NCI-H526 (cell line): ENCODE measurements around the gene GPR62.
A peak's percentile ranks its signal among the peaks of the same experiment; 100 is the strongest.

ENCODE experiments used
- DNase-seq, 2 experiments: peaks; one replicate each; lab custom pipeline; 2025; lab: John Stamatoyannopoulos, UW

Gene GPR62

DNA sequence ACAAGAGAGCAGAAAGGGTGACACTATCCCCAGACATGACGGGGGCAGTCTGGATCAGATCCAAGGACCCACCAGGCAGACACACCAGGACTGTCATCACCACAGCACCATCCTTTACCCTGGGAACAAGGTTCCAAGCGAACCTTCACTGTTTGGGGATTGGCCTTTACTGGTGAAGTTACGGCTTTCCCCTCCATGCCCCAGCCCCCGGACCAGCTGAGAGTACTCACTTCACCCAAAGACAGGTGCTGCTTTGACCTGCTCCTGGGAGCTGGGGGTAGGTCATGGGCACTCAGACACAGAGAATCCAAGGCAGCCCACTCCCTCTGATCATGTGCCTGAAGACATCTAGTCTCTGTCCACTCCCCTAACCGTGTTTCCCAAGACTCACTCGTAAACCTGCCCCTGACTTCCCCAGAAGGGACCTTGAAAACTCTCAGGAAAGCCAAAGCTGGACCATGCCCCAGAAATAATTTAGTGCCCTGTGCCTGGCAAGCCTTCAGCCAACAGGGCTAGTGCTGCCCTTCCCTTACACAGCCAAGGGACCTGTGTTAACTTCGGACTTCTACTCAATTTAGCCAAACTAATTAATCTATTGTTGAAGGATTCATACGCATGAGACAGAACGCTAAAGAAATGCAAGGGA is 16.3 kb upstream of the GPR62 start:
- no peak for DNase-seq

DNA sequence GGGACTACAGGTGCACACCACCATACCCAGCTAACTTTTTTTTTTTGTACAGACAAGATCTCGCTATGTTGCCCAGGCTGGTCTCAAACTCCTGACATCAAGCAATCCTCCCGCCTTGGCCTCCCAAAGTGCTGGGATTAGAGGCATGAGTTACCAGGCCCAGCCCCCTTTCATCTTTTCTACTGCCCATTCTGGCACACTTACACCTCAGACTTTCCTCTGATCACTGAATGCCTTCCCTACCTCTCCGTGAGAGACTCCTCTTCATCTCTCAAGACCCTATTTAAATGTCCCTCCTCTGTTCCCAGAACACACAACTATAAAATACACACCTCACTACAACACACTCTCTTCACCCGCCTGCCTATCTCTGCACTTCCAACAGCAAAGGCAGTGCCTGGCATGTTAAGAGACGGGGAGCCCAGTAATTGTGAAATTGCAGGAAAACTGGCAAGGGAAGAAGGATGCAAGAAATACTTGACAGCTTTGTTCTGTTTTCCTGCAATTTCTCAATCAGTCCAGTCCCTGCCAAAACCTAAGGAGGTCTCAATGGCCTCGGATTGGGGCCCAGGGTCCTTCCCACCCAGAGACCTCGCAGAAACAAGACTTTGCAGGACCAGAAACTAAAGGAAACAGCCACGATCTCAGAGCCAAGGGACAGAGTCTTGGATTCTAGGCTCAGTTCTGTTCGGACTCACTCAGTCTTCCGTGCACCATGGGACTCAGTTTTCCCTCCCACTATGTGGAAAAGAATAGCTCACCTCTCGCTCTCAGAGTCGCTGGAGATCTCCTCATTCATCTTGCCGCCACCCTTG is 14.3 kb upstream of the GPR62 start:
- DNase-seq = no peak

DNA sequence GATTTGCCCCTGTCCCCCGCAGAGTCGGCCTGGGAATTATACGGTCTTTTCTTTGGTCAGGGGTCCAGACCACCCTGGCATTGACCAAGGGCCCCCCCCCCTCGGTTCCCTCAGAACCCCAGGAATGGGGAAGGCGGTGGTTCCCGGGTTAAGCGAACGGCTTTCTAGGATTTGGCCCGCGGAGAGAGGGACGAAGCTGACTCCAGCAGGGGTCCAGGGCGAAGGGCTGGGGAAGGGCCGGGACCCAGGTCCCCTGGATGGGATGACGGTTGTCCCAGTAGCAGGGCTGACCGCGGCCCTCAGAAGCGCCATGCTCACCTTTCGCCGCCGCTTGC is 13.8 kb upstream of the GPR62 start:
- no peak for DNase-seq

DNA sequence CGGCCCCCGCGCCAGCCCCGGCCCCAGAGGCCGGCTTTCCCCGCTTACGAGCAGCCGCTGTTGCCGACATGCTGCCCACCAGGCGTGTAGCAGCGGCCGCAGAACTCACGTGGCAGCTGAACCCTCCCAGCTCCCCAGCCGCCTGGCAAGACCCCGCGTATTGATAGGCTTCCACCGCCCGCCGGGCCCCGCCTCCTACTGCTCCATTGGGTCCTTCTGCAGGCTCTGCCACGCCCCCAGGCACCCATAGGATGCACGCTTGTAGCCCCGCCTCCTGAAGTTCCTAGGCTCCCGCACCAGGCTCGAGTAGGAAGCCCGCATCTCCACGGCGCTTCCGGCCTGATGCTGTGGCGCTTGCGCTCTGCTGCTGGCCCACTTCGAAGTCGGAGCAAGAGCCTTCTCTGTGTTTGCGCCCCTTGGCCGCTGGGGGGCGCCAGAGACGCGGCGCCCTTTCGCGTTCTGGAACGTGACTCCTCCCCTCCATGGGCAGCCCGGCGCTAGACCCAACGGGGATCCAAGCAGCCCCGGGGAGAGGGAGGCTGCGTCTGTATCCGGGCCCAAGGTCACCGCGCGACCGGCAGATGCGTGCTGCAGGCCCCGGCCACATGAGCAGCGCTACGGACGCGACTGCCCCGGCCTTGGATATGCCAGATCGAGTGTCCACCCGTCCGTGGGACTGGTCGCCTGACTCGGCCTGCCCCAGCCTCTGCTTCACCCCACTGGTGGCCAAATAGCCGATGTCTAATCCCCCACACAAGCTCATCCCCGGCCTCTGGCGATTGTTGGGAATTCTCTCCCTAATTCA is 13.2 kb upstream of the GPR62 start, which contains the start of the genes PARP3 and RRP9:
PARP3 (plus strand) TSS at position 566 of the 805 bp plus-strand sequence. CDS start 993 bp downstream, outside the sequence.
RRP9 (minus strand) TSS at position 107 of the 805 bp plus-strand sequence; CDS start at position 70, 37 bp downstream.
- DNase-seq = peak; percentile 98 to 100

DNA sequence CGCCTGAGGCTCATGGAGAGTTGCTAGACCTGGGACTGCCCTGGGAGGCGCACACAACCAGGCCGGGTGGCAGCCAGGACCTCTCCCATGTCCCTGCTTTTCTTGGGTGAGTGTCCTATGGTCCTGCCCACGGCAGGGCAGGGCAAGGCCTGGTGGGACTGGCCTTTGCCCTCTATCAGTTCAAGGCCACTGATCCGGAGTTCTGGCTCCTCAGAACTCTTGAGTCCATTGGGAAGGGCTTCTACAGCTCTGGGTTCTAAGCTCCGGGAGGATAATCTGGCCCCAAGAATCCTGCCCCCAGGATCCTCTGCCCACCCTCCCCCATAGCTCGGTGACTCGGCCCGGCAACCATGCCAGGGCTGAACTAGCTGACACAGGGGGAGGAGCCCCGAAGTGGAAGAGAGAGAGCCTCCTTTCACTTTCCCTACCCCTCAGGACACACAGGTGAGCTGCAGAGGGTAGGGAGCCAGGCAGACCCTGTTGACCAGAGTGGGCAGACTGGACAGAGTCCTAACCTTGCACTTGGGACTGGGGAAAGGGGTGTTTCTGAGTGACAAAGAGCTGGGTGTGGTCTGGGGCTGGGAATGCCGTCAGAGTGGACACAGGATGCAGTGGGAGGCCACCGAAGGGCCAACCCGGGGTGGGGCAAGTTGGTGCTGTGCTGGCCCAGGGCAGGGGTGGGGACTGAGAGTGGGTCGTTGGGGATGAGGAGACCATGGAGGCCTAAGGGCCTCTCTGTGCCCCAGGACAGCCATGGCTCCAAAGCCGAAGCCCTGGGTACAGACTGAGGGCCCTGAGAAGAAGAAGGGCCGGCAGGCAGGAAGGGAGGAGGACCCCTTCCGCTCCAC is 12.4 kb upstream of the GPR62 start:
- DNase-seq = no peak

DNA sequence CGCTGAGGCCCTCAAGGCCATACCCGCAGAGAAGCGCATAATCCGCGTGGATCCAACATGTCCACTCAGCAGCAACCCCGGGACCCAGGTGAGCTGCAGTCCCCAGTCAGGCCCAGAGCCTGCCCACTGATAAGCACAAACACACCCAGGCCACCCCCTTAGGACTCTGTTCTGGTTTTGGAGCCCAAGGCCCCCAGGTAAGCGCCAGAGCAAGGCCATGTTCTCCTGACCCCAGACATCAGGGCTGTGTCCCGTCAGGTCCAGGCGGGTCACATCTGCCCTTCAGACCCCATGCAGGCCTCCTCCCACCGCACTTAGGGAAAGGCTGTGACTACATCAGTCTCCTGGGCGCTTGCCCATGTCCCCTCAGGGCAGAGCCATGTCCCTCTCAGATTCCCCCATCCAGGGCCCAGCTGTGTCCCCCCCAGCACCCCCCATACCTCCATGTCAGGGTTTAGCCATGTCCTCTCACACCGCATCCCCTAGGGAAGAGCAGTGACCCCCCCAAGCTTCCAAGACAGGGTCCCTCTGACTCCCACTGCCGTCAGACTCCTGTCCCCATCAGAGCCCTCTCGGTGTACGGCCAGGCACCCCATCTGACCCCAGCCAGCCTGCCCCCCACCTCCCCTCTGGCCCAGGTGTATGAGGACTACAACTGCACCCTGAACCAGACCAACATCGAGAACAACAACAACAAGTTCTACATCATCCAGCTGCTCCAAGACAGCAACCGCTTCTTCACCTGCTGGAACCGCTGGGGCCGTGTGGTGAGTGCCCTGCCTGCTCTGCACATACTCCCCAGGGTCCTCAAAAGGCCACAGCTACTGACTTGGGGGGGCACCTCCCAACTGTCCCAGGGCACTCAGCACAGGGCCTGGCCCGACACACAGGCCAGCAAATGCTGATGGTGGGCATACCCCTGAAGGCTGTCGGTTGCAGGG is 11.5 kb upstream of the GPR62 start:
- no peak for DNase-seq

DNA sequence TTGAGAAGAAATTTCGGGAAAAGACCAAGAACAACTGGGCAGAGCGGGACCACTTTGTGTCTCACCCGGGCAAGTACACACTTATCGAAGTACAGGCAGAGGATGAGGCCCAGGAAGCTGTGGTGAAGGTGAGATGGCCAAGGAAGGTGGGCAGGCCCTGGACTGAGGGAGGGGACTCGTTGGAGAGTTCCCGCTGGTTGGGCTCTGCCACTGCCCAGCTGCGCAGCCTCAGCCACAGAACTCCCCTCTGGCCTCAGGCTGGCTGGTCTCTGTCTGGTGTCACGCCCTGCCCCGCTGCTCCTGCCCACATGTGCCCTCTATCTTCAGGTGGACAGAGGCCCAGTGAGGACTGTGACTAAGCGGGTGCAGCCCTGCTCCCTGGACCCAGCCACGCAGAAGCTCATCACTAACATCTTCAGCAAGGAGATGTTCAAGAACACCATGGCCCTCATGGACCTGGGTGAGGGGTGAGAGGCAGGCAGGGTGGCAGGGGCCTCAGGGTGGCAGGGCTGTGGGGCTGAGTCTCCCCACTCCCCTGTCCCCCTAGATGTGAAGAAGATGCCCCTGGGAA is 10.6 kb upstream of the GPR62 start:
- DNase-seq = no peak

DNA sequence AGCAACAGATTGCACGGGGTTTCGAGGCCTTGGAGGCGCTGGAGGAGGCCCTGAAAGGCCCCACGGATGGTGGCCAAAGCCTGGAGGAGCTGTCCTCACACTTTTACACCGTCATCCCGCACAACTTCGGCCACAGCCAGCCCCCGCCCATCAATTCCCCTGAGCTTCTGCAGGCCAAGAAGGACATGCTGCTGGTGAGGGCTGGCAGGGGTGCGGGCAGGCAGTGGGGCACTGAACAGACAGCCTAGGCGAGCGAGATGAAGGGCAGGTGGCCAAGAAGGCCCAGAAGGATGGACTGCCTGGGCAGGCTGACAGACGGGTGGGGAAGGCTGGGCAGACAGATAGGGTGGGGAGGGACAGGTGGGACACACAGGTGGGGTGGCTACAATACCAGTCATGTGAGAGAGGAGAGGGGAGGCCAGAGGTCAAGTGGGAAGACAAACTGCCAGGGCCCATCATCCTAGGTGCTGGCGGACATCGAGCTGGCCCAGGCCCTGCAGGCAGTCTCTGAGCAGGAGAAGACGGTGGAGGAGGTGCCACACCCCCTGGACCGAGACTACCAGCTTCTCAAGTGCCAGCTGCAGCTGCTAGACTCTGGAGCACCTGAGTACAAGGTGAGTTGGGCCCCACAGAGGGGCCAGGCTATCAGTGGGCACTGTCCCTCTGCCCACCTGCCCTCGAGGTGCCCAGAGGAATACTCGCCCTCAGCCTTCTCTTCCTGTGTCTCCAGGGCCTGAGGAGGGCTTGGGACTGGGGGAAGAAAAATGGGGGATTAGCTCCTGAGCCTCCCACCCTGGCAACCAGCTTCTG is 9.9 kb upstream of the GPR62 start:
- DNase-seq = no peak

DNA sequence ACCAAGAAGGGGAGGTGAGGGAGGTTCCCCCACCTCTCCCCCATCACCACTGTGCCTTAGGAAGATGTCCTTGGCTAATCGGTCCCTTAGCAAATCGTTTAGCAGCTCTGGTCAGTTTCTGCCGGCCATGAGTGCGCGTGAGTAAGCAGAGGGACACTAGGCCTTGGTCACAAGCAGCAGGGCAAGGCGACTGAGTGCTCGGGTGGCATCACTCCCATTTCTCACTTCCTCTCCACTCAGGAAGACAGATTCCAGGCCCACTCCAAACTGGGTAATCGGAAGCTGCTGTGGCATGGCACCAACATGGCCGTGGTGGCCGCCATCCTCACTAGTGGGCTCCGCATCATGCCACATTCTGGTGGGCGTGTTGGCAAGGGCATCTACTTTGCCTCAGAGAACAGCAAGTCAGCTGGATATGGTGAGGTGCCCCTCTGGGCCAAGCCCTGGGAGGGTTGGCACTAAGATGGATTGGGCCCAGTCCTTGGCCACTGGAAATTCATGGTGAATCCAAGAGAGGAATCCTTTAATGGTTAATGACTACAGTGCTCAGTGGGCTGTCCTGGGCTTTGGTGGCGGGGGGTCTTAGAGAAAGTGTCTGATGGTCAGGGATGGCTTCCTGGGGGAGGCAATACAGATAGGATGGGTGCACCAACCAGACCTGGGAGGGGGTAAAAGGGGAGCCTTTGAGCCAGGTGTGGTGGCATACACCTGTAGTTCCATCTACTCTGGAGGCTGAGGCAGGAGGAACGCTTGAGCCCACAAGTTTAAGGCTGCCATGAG is 9.1 kb upstream of the GPR62 start:
- no peak for DNase-seq

DNA sequence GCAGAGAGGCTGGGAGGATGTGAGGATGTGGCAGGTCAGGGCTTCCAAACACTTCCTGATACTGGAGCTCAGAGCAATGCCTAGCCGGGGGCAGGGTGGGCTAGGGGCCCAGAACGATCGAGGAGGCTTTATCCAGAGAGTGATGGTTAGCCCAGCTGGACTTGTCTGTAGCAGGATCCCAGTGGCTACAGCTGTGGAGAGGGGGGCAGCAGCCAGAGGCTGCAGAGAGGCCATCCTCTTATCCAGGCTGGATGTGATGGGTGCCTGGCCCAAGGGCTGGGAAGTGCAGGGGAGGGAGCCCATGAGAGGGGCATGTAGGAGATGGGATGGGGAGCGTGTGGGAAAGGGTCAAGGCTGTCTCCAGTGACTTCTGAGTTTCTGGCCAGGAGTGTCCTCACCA is 8.4 kb upstream of the GPR62 start:
- DNase-seq = no peak

DNA sequence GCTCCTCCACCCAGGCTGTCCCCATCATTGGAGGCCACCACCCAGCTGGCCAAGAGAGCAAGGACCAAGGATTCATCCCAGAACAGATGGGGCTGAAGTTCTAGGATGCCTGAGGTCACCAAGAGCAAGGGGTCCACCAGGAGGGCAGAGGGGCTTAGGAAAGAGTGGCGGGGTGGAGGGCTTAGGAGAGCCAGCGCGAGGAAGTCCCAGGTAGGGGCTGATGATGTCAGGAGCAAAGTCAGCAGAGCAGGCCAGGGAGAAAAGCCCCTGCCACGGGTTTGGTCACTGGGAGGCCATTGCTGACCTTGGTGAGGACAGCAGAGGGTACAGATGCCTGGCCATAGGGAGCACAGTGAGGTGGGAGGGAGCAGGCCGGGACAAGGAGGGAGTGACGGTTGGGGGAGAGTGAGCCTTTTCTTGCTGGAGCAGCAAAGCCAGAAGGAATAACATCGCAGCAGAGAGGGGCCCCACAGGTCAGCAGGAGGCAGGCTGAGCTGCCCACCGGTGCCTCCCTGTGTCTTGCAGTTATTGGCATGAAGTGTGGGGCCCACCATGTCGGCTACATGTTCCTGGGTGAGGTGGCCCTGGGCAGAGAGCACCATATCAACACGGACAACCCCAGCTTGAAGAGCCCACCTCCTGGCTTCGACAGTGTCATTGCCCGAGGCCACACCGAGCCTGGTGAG is 7.8 kb upstream of the GPR62 start:
- DNase-seq = no peak

DNA sequence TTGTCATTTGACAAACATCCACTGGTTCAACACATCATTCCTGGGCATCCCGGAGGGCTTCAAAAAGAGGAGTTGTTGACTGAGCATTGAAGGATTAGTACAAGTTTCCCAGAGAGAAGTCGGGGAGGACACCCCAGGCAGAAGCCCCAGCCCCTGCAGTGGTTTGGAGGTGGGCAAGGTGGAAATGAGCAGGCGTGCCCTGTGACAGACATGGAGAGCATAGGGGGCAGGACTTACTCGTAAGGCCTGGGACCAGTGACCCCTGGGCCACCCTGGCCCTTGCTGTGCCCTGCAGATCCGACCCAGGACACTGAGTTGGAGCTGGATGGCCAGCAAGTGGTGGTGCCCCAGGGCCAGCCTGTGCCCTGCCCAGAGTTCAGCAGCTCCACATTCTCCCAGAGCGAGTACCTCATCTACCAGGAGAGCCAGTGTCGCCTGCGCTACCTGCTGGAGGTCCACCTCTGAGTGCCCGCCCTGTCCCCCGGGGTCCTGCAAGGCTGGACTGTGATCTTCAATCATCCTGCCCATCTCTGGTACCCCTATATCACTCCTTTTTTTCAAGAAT is 7.1 kb upstream of the GPR62 start:
- DNase-seq = no peak

DNA sequence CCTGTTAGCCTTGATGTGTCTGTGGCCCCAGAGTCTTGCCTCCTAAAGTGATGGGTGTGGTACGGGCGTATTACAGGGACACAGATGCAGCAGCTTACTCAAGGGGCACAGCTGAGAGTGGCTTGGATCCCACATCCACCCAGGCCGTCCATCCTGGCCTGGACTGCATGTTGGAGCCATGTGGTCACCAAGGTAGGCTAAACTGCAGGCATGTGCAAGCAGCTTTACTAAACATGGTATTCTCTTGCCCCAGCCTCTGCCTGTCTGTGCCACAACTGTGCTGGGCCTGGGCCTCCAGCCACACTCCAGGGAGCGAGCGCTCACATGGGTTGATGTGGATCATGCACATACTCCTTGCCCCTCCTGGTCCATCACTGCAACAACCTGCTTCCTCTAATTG is 6.1 kb upstream of the GPR62 start:
- DNase-seq = no peak

DNA sequence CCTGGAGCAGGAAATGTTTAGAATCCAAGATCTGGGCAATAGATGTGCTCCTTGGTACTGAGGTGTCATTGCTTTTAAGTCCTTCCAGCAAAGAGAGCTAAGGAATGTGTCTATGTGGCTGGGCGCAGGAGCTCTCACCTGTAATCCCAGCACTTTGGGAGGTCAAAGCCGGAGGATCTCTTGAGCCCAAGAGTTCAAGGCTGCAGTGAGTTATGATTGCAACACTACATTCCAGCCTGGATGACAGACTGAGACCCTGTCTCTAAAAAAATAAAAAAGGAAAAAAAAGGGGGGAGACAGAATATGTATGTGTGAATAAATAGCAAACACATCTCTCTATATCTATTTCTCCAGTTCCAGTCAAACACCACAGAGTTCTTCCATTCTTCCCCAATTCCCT is 4.3 kb upstream of the GPR62 start:
- DNase-seq = no peak

DNA sequence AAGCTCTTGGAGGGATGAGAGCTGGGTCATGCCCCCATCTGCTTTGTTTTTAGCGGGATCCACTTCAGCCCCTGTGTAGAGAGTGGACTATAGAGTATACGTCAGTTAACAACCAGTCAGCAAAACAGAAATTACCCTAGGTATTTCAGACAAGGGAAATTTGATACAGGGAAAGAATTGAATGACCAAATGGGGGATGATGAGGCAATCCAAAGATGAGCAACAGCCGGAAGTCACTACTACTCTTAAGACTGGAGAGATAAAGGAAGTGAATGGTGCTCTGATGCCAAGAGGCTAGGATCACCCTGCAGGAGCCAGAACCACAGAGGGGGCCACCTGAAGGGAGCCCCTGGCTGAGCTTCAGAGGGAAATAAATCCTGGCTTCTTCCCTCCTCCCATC is 1.7 kb upstream of the GPR62 start:
- DNase-seq = no peak

DNA sequence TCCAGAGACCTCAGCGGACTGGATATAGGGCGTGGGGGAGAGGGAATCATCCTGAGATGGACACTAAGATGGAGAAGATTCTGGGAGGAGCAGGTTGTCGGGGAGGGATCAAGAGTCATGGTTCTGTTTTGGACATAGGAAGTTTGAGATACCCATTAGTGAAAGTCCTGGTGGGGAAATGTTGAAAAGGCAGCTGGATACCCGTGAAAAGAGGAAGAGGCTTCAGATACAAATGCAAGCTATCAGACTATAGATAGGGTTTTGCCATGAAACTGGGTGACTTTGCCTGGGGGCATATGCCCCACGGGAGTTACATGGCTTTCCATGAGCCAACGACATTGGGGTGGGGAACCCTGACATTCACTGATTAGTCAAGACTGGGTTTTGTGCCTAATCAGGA is 1.1 kb upstream of the GPR62 start:
- no peak for DNase-seq

DNA sequence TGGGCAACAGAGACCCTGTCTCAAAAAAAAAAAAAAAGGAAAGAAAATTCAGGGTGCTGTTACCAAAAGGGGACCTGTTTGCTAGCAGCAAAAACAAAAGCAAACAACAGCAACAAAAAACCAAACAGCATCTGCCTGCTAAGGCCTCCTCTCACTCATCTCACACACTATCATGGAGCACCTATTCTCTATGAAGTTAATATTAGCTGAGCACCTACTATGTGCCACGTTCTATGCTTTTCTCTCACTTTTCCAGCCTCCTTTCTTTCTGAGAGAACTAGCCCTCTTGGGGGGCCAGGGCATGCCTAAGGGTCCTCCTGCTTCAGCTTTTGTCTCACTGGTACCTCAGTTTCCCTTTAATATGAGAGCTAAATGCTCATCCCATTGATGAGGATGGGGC is 468 bp upstream of the GPR62 start:
- no peak for DNase-seq
